GM23248 (cell line): ENCODE measurements around the gene BCL7C. TPM values are rescaled to one million over a fixed set of nuclear protein-coding genes. Genes with fewer than 3 reads are reported as not detected.

Experiments used
- DNase-seq: peaks from one replicate; pipeline ENCODE4 v3.0.0-alpha.2; 2015
- H2AFZ ChIP-seq: fragments of 200-600 bp; sonication (generic); 2 replicates; pipeline ENCODE4 v1.6.1; 2016; ENCODE audit warnings: antibody characterized with exemption
- H3F3A ChIP-seq: fragments of 200-600 bp; sonication (generic); 2 replicates; pipeline ENCODE4 v1.6.1; 2016; ENCODE audit warnings: mild to moderate bottlenecking, antibody characterized with exemption, mixed run types; ENCODE audit not compliant: insufficient read depth
- H3K27ac ChIP-seq: fragments of 200-600 bp; sonication (generic); 2 replicates; pipeline ENCODE4 v1.5.1; 2016; ENCODE audit warnings: mild to moderate bottlenecking
- H3K27me3 ChIP-seq: fragments of 200-600 bp; sonication (generic); replicated peaks from 2 replicates; pipeline ENCODE4 v1.6.1; 2016; ENCODE audit warnings: mild to moderate bottlenecking; ENCODE audit not compliant: insufficient read depth
- H3K36me3 ChIP-seq: fragments of 200-600 bp; sonication (generic); 2 replicates; pipeline ENCODE4 v1.6.1; 2016; ENCODE audit warnings: low read depth, mild to moderate bottlenecking
- H3K4me1 ChIP-seq: fragments of 200-600 bp; sonication (generic); 2 replicates; pipeline ENCODE4 v1.6.1; 2016; ENCODE audit warnings: mild to moderate bottlenecking; ENCODE audit not compliant: insufficient read depth
- H3K4me2 ChIP-seq: fragments of 200-600 bp; sonication (generic); one replicate; pipeline ENCODE4 v1.6.1; 2016; ENCODE audit warnings: mild to moderate bottlenecking; ENCODE audit not compliant: unreplicated experiment
- H3K4me3 ChIP-seq: fragments of 200-600 bp; sonication (generic); 2 replicates; pipeline ENCODE4 v1.5.1; 2016; ENCODE audit warnings: mild to moderate bottlenecking
- H3K79me2 ChIP-seq: fragments of 200-600 bp; sonication (generic); 2 replicates; pipeline ENCODE4 v1.6.1; 2016; ENCODE audit warnings: mild to moderate bottlenecking; ENCODE audit not compliant: insufficient read depth
- H3K9ac ChIP-seq: fragments of 200-600 bp; sonication (generic); 2 replicates; pipeline ENCODE4 v1.6.1; 2016; ENCODE audit warnings: mild to moderate bottlenecking
- H3K9me2 ChIP-seq: fragments of 200-600 bp; sonication (generic); 2 replicates; pipeline ENCODE4 v1.6.1; 2016; ENCODE audit warnings: mixed run types, mild to moderate bottlenecking, moderate library complexity; ENCODE audit not compliant: insufficient read depth
- H3K9me3 ChIP-seq: fragments of 200-600 bp; sonication (generic); one replicate; pipeline ENCODE4 v1.6.1; 2017; ENCODE audit warnings: low read depth
- H4K20me1 ChIP-seq: fragments of 200-600 bp; sonication (generic); 2 replicates; pipeline ENCODE4 v1.6.0; 2016; ENCODE audit not compliant: insufficient read depth
- EZH2 ChIP-seq: fragments of 200-600 bp; sonication (generic); IDR thresholded peaks from 2 replicates; pipeline ENCODE4 v1.6.1; 2018; ENCODE audit warnings: antibody characterized with exemption, mild to moderate bottlenecking; ENCODE audit not compliant: insufficient read depth, poor library complexity, severe bottlenecking
- EZH2phosphoT487 ChIP-seq: fragments of 200-600 bp; sonication (generic); IDR thresholded peaks from 2 replicates; pipeline ENCODE4 v1.6.1; 2018; ENCODE audit warnings: antibody characterized with exemption, moderate library complexity, mild to moderate bottlenecking, low read depth; ENCODE audit not compliant: insufficient read depth
- WGBS, 2 experiments: methylation state at CpG; one replicate each; pipeline ENCODE4 v1.1.6; 2015 to 2017; ENCODE audit warnings: low lambda C conversion rate in 2 of 2, low coverage in 1 of 2; ENCODE audit errors: missing lambda C conversion rate in 2 of 2; 5-methylcytosine and 5-hydroxymethylcytosine counted together
- in situ Hi-C: fragments of 300-500 bp; cut with MboI; formaldehyde crosslinking; loops from 2 replicates; pipeline ENCODE4 v1.15.0; 2020
- polyA plus RNA-seq: library from polyadenylated mRNA; unstranded; fragments of >200 nt; fragmentation: Nextera tagmentation; extraction: Ambion mirVana; gene quantifications from 2 replicates; pipeline ENCODE4 v1.2.1, GENCODE V29; 2016
- total RNA-seq: library from RNA; depleted of rRNA; stranded (reverse); fragments of >200 nt; shearing (Covaris generic); gene quantifications from 2 replicates; pipeline ENCODE4 v1.2.3, GENCODE V29; 2014

The BCL7C gene
- total and polyA plus RNA-seq, 2 experiments from 2014 or later = 62.5 to 77.1 TPM

DNA sequence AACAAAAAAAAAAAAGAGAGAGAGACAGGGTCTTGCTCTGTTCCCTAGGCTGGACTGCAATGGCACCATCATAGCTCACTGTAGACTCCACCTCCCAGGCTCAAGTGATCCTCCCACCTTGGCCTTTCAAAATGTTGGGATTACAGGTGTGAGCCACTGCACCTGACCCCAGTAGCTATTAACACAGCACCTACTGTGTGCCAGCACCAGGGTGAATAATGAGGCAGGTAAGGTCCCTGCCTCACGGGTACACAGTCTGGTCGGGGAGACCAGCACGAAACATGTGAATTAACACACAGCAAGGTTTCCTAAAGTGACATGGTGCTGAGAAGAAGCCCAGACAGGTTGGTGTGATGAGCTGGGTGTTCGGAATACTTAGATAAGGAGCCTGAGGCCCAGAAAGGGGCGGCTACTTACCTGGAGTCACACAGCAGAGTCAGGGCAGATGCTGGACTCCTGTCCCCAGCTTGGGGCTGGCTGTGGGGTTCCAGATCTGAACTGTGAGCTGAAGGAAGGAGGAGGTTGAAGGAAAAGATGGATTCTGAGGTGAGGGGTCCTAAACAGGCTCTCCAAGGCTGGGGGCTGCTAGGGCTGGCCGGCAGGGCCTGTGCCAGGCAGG, 19.0 kb upstream of the BCL7C start:
- Histone ChIP-seq H3K9ac (no peak overlapping the region), H3K4me1 (no peaks in the 10 kb centered on the region), H3K9me3 (no peaks in the 10 kb centered on the region), H3K27ac (no peak overlapping the region), H3K9me2 (no peaks in the 10 kb centered on the region), H3K4me3 (no peak overlapping the region), H3K27me3 (no peaks in the 10 kb centered on the region), H3K79me2 (no peaks in the 10 kb centered on the region), H3K4me2 (no peak overlapping the region), H3K36me3 (no peaks in the 10 kb centered on the region), H3F3A (no peaks in the 10 kb centered on the region), H4K20me1 (no peaks in the 10 kb centered on the region), H2AFZ (no peak overlapping the region)
- WGBS, 2 experiments = 82 to 86% methylated on average over 6 of the region's 6 CpGs
- in situ Hi-C loops = no loop called here
- no peak for DNase-seq
- TF ChIP-seq EZH2 (no peak), EZH2phosphoT487 (no peak)

DNA sequence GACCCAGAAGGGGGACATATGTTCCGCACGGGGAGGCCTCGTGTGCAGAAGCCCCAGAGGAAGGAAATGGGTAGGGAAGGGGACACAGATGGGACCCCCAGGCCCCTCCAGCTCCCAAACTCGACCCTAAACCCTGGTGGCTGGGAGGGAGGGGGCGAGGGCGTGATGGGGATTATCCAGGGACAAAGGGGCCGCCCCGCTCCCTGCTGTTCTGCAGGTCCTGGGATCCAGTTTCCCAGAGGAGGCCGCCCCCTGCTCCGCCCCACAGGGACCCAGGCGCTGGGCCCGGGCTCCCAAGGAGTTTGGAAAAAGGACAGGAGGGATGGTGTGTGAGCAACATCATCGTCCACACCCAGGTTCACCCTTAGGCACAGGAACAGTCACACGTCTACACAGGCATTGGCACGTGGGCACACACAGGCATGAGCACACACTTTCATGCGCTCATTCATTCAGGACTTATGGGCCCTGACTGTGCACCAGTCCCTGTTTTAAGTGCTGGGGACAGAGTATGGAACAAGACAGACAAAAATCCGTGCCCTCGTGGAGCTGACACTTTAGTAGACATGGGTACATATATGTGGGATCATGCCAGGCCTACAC, 16.7 kb upstream of the BCL7C start:
- no peak overlapping the region for H2AFZ ChIP-seq
- no peaks in the 10 kb centered on the region for H3K36me3 ChIP-seq
- no peaks in the 10 kb centered on the region for H3K4me1 ChIP-seq
- in situ Hi-C loops = no loop called here
- TF ChIP-seq EZH2phosphoT487 (no peak), EZH2 (no peak)
- H3K9me3 ChIP-seq = no peaks in the 10 kb centered on the region
- no peak overlapping the region for H3K27ac ChIP-seq
- H4K20me1 ChIP-seq = no peaks in the 10 kb centered on the region
- no peaks in the 10 kb centered on the region for H3K79me2 ChIP-seq
- 56 to 62% methylated on average over 16 to 18 of the region's 18 CpGs for WGBS, 2 experiments
- no peak overlapping the region for H3K4me2 ChIP-seq
- no peaks in the 10 kb centered on the region for H3F3A ChIP-seq
- H3K9ac ChIP-seq = no peak overlapping the region
- no peaks in the 10 kb centered on the region for H3K9me2 ChIP-seq
- no peak overlapping the region for H3K4me3 ChIP-seq
- no peaks in the 10 kb centered on the region for H3K27me3 ChIP-seq
- no peak for DNase-seq

DNA sequence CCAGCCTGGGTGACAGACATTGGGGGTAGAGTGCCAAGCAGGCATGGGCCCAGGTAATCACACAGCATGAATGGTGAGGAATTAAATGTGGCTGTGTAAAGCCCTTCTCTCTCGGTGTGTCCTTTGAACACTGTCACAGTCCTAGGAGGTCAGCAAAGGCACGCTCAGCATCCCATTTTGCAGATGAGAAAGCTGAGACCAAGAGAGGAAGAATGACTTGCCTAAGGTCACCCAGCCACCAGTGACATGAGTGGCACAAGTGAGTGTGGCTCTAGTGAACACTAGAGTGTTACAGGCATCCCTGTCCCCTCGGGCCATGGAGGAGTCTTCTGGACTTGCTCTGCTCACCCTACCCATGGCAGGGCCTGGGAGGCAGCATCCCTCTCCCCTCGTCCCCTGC, 13.2 kb upstream of the BCL7C start:
- no peaks in the 10 kb centered on the region for H3K27me3 ChIP-seq
- in situ Hi-C loops = no loop called here
- peaks cover 4% of the 10 kb centered on the region; the same call in 1 of the 2 replicates for H3F3A ChIP-seq
- H3K27ac ChIP-seq = no peak overlapping the region
- H3K4me3 ChIP-seq = no peak overlapping the region
- H3K9ac ChIP-seq = no peak overlapping the region
- no peak overlapping the region for H3K4me2 ChIP-seq
- H4K20me1 ChIP-seq = no peaks in the 10 kb centered on the region
- H3K9me2 ChIP-seq = no peaks in the 10 kb centered on the region
- H3K79me2 ChIP-seq = no peaks in the 10 kb centered on the region
- DNase-seq = no peak
- no peaks in the 10 kb centered on the region for H3K36me3 ChIP-seq
- H3K9me3 ChIP-seq = no peaks in the 10 kb centered on the region
- no peak for TF ChIP-seq EZH2phosphoT487
- TF ChIP-seq EZH2 = no peak
- 89 to 91% methylated on average over 4 of the region's 4 CpGs for WGBS, 2 experiments
- no peaks in the 10 kb centered on the region; the same call in 1 of the 2 replicates for H3K4me1 ChIP-seq
- no peak overlapping the region for H2AFZ ChIP-seq

DNA sequence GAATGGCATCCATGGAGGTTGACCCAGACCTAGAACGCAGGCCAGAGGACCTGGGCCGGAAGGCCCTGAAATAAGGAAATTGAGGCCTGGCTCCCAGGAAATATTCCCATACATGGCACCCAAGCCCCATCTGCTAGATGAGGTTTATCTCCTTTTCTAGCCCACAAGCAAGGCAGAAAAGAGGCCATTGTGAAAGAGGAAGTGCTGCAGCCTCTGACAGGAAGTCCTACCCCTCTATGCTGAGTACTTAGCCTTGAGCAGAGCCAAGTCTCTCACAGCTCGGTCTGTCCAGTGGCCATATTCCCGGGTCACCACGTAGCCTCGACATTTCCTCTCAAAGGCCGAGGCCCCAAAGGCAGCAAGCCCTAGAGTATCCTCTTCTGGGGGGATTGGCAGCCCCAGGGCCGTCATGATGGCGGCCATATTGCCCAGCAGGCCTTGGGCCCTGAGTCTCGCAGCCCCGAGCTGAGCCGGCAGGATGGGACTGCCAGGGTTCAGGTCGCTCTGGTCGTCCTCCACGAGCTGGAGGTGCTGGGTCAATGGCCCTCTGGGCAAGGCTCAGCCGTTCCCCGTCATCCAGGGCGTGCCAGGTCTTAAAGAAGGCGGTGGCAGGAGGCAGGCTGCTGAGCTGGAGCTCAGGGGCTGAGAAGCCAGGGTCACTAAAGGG, 10.4 kb upstream of the BCL7C start:
- H3K9me3 ChIP-seq = no peaks in the 10 kb centered on the region
- in situ Hi-C loops = no loop called here
- WGBS, 2 experiments = 97 to 99% methylated on average over 18 to 19 of the region's 19 CpGs

More for the DNA sequence above, 10.4 kb upstream of the BCL7C start:
- Histone ChIP-seq H2AFZ (no peak overlapping the region), H3K4me1 (no peaks in the 10 kb centered on the region; the same call in 1 of the 2 replicates), H3K9me2 (no peaks in the 10 kb centered on the region), H3K27me3 (no peaks in the 10 kb centered on the region), H3F3A (peaks cover 11% of the 10 kb centered on the region; the same call in 1 of the 2 replicates), H3K9ac (no peak overlapping the region), H3K79me2 (no peaks in the 10 kb centered on the region), H3K4me2 (no peak overlapping the region), H3K36me3 (no peaks in the 10 kb centered on the region), H4K20me1 (no peaks in the 10 kb centered on the region), H3K27ac (no peak overlapping the region), H3K4me3 (no peak overlapping the region)
- TF ChIP-seq EZH2 (no peak), EZH2phosphoT487 (no peak)
- no peak for DNase-seq
